Endometrial microvascular endothelial cells (primary cell): ENCODE measurements around the gene ICA1. TPM values are rescaled to one million over a fixed set of nuclear protein-coding genes. Genes with fewer than 3 reads are reported as not detected.

Experiments
- in situ Hi-C: cut with HindIII; loops from 2 replicates; pipeline ENCODE4 v1.10.0; 2017; ENCODE audit warnings: low sequenced_read_pairs, low pct_unique_long_range_greater_than_20kb; ENCODE audit errors: inconsistent ontology term
- total RNA-seq: library from RNA; depleted of rRNA; stranded (reverse); fragments of >200 nt; gene quantifications from one replicate; pipeline ENCODE4 v1.2.3, GENCODE V29; 2015; ENCODE audit errors: inconsistent ontology term

ICA1 gene
- total RNA-seq, 1 donor from 2014 or later: 18.0 TPM

DNA sequence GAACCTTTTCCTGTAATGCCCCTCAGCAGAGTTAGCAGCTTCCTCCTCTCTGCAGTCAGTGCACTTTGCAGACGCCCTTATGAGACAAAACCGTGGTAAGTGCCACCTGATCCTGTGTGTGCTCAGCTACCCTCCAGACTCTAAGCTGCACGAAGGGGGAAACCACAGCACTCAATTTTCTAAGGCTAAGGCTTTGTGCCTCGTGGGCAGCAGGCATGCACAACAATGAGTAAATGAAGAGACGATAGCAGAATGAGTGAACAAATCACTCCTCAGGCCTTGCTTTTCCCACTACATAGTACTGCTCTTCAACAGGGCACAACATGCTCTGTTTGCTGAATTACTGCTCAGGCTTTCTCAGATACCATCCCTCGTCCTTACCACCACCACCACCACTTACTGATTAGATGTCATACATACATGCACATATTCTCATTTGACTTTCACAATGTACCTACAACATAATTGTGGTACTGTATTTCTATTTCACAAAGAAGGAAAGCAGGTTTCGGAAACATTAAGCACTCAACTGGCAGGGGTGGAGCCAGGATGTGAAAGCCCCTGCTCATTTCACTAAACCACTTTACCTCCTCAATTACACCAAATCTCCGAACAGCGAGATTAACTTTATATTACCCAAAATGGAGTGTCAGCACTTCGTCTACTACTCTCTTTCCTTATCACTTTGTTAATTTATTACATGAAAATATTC lies 85.4 kb downstream of the ICA1 start:
- in situ Hi-C loops: no loop called here

DNA sequence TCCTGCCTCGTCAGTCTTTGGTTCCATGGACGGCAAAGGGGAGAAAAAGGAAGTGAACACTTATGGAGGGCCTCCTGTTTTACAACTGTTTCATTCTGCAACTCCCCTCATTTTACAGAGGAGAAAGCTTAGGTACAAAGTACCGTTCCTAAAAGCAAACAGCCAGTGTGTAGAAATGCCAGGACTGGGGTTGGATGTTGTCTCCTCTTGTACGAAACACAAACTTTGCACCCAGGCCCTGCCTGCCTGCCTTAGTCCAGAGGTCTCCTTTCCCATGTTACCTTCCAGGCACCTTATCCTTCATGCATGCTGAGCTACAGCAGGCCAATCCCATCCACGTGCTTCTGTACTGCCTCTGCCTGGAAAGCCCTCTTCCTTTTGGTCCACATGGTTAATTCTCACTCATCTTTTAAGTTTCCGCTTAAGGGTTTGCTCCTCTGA lies 86.0 kb downstream of the ICA1 start:
- in situ Hi-C loops: no loop called here

DNA sequence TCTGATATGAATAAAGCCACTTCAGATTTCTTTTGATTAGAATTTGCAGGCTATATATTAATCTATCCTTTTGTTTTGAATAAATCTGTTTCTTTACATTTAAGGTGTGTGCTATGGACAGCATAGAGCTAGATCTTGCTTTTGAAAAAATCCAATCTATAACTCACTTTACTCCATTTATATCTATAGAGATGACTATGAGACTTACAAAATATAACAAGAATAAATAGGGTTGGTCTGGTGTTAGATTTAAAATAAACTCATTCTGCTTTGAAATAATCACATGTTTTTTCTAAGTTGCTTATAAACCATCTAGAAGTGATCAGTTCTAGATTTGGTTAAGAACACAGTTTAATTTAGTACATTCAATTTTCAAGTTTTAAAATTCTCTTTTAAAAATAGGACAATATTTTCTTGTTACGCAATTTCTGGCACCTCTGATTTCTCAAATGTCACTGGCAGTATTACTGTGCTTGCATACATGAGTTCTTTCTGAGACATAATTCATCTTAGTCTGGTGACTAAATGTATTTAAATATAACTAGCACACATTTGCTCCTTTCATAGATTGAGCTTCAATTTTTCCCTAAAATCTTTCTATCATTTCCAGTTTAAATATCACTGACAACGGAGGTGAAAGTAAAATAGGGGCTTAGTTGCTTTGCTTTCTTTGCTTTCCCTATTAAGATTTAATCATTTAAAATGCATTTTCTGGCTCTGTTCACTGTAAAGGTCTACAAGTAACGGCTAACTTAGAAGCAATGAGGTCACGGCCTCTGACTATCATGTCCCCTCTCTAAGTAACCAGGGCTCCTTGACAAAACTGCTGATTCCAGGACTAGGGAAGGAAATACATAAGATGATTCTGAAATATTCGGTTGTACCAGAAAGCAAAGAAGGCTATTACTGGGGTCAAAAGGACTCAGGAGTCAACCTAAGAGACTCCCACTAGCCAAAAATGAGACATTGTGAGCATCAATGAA lies 89.3 kb downstream of the ICA1 start:
- in situ Hi-C loops: no loop called here

DNA sequence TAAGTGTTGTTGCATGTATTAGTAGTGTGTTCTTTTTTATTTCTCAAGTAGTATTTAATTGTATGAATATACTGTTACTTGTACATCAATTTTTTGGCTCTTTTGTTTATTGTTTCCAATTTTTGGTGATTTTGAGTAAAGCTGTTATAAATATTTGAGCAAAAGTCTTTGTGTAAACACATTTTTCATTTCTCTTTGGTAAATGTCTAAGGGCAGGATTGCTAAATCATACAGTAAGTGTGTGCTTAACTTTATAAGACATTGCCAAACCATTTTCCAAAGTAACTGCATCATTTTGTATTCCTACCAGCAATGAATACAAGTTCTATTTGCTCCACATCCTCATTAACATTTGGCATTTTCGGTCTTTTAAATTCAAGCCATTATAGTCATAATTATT lies 92.8 kb downstream of the ICA1 start:
- in situ Hi-C loops: no loop called here

DNA sequence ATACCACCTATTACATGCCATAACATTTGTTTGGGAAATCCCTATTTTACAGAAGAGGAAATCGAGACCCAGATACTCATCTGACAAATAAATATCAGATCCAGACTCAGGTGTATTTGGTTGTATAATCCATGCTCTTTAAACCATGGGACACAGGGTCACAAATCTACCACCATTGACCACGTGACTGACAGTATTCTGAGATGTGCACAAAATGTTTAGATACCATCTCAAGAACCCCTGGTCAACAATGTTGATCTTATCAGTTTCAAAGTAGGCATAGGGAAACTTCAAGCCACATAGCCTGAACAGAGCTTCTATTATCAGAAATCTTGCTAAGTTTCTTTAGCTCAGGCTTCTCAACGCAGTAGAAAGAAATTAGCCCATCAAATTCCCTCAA lies 93.6 kb downstream of the ICA1 start:
- in situ Hi-C loops: no loop called here

DNA sequence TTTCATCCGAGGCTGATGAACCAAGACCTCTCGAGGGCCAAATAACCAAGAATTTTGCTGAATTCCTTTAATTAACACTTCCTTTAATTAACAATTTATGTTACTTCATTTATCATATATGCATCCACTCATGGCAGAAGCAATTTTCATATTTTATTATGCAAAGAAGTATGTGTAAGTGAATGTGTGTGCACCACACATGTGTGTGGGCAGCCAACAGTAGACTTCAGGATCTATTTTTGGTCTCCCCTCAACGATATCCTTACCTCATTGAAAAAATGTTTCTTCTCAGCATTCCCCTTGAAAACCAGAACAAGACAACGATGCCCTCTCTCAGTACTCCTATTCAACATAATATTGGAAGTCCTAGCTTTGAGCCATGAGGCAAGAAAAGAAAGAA lies 96.8 kb downstream of the ICA1 start:
- in situ Hi-C loops: no loop called here

DNA sequence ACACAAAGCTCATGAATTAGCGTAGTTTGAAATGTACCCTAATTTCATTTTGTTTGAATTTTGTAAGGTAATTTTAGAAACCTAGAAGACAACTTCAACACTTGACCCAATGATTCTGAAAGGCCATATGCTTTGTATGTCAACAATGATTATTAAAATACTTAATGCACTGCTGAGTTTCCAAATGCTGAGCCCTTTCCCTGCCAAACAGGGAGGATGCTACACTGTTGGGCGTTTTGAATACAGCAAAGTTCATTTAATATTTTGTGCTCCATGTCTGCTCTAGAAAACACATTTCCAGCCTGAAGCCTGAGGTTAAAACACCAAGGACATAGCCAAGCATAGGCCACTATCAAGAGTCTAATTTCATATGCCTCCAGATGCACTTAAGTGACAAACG lies 99.8 kb downstream of the ICA1 start:
- in situ Hi-C loops: no loop called here

DNA sequence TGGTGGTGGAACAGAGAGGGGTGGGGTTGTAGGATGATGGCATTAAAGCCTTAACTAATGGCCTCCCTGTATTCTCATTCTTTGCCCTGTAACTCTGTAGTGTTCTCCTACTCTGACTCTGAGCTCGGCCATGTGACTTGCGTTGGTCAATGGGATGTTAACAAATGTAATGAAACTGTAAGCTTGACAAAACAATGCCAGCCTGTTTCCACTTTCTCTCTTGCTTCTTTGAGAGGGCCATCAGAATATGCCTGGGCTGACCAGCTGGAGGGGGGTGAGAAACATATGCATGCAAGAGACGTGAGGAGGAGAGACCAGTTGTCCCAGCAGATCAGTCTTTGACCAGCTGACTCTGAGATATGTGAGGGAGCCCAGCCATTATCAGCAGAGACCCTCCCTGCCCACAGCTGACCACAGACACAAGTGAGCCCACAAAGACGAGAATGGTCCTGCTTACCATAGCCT lies 100.6 kb downstream of the ICA1 start:
- in situ Hi-C loops: no loop called here

DNA sequence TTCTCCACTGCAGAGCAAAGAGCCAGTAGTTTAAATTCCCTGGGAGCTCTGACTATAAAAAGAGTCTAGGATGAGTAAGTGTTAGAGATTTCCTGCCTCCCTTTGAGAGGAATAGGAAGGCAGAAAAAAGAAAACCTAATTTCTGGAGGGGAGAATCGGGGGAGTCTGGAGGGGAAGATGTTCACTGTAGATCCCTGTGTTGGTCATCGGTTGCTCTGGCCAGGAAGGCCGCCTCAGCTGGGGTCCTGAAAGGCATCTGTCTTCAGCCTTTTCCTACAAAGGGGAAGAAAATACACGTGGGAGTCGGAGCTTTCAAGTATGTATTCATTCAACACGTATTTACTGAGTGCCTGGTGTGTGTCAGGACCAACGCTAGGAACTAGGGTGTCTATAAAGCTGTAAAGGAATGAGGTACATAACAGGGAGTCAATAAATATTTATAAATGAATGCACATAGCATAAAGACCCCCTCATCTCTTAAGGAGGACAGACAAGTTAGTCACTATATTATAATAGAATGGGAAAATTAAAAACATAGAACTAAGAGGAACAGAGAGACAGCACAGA lies 101.1 kb downstream of the ICA1 start:
- in situ Hi-C loops: no loop called here

DNA sequence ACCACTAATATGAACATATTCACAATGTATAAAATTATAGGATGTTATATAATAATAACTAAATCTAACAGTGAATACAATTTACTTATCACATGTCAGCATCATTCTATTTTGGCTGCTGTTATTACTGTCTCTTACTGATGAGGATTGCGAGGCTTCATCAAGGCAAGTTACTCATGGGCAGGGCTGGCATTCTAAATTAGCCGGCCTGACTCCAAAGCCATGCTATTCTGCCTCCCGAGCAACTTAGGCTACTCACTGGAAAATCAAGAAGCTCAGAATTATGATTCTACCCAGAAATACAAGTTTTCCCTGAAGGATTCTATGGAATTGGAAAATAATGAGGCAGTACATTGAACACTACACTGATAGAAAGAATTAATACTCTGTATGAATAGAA lies 101.7 kb downstream of the ICA1 start:
- in situ Hi-C loops: no loop called here

DNA sequence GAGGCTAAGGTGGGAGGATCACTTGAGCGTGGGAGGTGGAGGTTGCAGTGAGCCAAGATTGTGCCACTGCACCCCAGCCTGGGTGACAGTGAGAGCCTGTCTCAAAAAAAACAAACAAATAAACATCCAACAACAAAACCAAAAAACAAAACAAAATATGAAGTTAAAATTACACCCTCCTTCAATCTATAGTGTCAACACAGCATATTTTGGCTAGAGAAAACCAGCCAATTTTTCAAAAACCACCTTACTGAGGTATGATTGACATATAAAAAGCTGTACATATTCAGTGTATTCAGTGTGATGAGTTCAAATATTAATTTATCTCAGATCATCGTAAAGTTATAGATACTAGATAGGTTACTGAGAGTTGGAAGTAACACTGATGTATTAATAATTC lies 102.4 kb downstream of the ICA1 start:
- in situ Hi-C loops: no loop called here

DNA sequence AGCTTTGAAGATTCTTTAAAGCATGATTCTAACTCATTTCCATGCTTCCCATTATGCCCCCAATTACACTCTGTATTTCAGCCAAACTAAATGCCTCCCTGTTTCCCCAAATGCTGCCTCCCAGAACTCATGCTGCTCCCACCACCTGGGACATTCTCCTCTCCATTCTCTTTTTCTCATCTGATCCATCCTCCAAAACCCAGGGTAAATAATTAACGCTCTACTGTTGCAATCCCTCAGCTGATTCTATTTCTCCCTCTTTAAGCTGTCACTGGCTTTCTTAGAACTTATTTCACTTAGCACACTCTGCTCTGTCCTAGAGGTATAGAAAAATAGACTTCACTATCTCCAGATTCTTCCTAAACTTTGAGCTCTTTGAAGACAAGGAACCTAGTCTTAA lies 104.7 kb downstream of the ICA1 start:
- in situ Hi-C loops: no loop called here

DNA sequence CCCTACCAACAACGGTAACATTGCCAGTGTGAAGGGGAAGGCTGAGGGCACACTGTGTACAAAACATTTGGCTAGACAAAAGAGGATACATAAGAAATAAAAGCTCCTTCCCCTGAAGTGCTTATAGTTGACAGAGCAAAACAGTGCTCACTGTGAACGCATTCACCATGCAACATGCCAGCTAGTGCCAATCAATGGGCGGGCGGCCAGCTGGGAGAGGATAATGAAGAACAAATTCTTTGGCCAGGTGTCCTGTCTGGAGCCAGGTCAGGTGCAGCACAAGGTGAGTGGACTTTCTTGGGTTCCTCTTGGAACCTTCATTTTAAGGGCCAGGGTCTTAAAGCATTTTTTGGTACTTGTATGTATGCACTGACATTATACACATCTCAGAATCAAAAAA lies 106.1 kb downstream of the ICA1 start:
- in situ Hi-C loops: no loop called here

DNA sequence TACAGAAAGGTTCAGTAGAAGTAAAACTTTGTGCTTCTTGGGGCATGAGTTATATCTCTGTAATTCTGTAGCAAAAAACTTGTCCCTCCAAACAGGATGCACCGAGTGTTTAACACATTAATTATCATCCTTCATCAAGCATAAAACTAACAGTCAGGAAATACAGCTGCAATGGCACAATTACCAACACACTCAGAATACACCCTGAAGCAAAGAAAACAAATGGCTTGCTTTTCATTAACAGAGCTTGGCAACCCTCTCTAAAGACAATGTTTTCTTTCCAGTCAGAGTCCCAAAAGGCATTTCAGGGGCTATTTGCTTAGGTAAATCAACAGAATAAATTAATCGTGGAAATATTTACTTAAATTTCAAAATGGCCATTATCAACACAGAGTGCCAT lies 107.7 kb downstream of the ICA1 start:
- in situ Hi-C loops: no loop called here

DNA sequence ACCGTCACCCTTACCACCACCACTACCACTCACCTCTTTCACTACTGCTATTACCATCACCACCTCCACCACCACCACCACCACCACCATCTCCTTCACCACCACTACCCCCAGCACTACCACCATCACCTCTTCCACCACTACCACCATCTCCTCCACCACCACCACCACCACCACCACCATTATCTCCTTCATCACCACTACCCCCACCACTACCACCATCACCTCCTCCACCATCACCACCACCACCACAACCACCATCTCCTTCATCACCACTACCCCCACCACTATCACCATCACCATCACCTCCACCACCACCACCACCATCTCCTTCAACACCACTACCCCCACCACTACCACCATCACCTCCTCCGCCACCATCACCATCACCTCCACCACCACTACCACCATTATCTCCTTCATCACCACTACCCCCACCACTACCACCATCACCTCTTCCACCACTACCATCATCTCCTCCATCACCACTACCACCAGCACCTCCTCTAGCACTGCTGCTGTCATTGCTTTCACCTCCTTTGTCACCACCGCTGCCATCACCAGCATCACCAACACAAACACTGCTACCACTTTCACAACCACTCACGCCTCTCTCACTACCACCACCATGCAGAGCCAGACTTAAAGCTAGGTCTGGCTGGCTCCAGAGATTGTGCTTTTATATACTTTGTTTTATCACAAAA lies 109.3 kb downstream of the ICA1 start:
- in situ Hi-C loops: no loop called here

DNA sequence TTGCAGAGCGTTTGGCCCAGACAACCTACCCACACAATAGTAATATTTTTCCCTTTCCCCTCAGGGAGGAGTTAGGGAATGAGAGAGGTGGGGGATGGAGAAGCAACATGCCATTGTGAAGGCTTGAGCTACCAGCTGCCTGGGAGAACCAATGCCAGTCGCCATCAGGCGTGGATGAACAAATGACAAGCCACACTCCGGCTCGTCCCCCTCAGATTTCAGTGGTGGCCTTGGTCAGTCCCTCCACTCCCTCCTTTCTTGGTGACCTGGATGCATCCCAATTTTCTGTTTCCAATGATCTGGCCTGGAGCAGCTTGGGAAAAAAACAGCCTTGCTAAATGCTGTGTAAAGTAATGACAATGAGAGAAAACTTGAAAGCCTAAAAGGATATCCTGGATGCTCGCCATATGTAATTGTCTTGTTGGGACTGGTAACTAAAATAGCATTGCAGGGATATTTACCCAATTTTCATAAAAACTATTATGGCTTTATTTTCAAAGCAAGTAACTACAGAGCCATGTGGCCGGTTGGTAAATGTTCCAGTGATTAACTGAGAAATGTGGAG lies 110.7 kb downstream of the ICA1 start:
- in situ Hi-C loops: no loop called here

DNA sequence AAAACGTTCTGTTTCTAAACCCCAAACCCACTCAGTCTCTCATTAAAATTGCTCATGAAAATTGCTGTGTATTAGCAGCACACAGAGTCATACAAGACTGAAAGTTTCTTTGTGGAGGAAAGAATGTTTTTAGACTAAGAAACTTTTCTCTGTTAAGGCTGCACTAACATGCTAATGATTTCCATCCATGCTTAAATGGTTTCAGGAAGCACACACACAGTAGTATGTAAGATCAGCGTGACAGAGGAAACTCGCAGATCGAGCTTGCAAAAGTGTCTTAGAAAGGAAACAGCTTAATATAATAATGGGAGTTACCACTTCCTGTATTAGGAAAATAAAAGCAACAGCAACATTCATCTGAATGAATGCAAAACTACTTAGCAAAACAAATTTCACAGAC lies 112.7 kb downstream of the ICA1 start:
- in situ Hi-C loops: no loop called here

DNA sequence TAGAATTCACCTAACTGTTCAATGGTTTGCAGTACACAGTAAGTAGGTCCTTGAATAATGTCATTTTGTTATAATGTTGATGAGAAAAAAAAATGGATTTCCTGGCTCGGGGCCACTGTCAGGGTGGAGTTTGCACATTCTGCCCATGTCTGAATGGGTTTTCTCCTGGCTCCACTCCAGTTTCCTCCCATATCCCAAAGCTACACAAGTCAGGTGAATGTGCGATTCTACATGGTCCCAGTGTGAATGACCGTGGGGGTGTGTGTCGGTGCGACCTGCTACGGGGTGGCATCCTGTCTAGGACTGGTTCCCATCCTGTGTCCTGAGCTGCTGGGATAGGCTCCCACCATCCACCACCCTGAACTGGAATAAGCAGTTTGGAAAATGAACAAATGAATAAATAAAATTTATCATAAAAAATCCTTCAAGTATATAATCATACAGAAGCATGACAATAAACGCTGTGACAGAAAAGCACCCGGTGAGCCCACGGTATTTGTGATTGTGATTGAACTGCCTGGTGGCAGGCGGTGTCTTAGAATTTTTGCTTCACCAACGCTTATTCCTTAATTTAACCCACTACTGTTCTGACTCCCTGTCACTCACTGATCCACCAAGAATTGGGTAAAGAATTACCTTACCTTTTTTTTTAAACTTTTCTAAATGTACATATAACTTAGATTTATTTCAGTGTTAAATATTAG lies 114.1 kb downstream of the ICA1 start:
- in situ Hi-C loops: no loop called here
